ENCODE results near the gene GBP3.

GRCh38 chr1:88961081-88961480 is 61.6 kb downstream of the GBP3 start:
- TF ChIP-seq SNAI2 (CRISPR knock-in tag; IDR thresholded peaks at IDR 0.05) (no peak), RARB (CRISPR knock-in tag; IDR thresholded peaks at IDR 0.05) (no peak), ZFP3 (CRISPR knock-in tag; IDR thresholded peaks at IDR 0.05) (no peak), OSR1 (CRISPR knock-in tag; IDR thresholded peaks at IDR 0.05) (no peak), ZFP30 (CRISPR knock-in tag; IDR thresholded peaks at IDR 0.05) (no peak), CSRNP3 (CRISPR knock-in tag; IDR thresholded peaks at IDR 0.05) (no peak), ISL1 (CRISPR knock-in tag; IDR thresholded peaks at IDR 0.05) (no peak), CREB5 (CRISPR knock-in tag; IDR thresholded peaks at IDR 0.05; ENCODE audit: low read depth) (no peak), ZNF8 (CRISPR knock-in tag; IDR thresholded peaks at IDR 0.05) (no peak), GLIS3 (CRISPR knock-in tag; IDR thresholded peaks at IDR 0.05) (no peak), BACH2 (CRISPR knock-in tag; IDR thresholded peaks at IDR 0.05; ENCODE audit: borderline replicate concordance) (no peak), ESRRG (CRISPR knock-in tag; IDR thresholded peaks at IDR 0.05) (no peak), CSDC2 (CRISPR knock-in tag; IDR thresholded peaks at IDR 0.05) (no peak)

All from SK-N-SH treated with all-trans-retinoic acid at 6 μM for 48 hours (cell line).